Suprapubic skin (tissue), 4 donors: ENCODE measurements around the gene DNMBP. TPM values are rescaled to one million over a fixed set of nuclear protein-coding genes. Genes with fewer than 3 reads are reported as not detected.
"Not testable (repeated sequence)": the region's sequence is repeated elsewhere in the genome, so short reads cannot be mapped to it uniquely, and the experiment has no call there.

Source experiments
- DNase-seq, 2 donors: peaks; one replicate each; pipeline ENCODE4 v3.0.0-alpha.2; 2019; ENCODE audit warnings: low spot score in 2 of 2
- H3K27ac ChIP-seq: fragments of 200-600 bp; sonication (generic); one replicate; pipeline ENCODE4 v1.5.1; 2019
- H3K27me3 ChIP-seq: fragments of 200-600 bp; sonication (generic); one replicate; pipeline ENCODE4 v1.5.1; 2019
- H3K36me3 ChIP-seq: fragments of 200-600 bp; sonication (generic); one replicate; pipeline ENCODE4 v1.5.1; 2019
- H3K4me1 ChIP-seq: fragments of 200-600 bp; sonication (generic); one replicate; pipeline ENCODE4 v1.5.1; 2019
- H3K4me3 ChIP-seq: fragments of 200-600 bp; sonication (generic); one replicate; pipeline ENCODE4 v1.5.1; 2019; ENCODE audit warnings: mild to moderate bottlenecking
- H3K9me3 ChIP-seq: fragments of 200-600 bp; sonication (generic); one replicate; pipeline ENCODE4 v1.5.1; 2019
- EP300 ChIP-seq: sonication (generic); formaldehyde crosslinking; IDR thresholded peaks from one replicate; pipeline ENCODE4 v1.6.1; 2017; ENCODE audit warnings: antibody characterized with exemption
- POLR2A ChIP-seq, 2 donors: fragments of 450-650 bp; IDR thresholded peaks; one replicate each; pipeline ENCODE4 v1.6.1; 2017; ENCODE audit warnings: antibody characterized with exemption in 2 of 2, mild to moderate bottlenecking in 2 of 2, moderate library complexity in 2 of 2
- POLR2AphosphoS5 ChIP-seq, 3 donors: sonication (generic); formaldehyde crosslinking; IDR thresholded peaks; one replicate each; pipeline ENCODE4 v1.6.1; 2017; ENCODE audit warnings: antibody characterized with exemption in 3 of 3
- WGBS: methylation state at CpG from one replicate; pipeline ENCODE4 v1.1.5; 2018; 5-methylcytosine and 5-hydroxymethylcytosine counted together
- total RNA-seq, 4 donors: library from RNA; depleted of rRNA; stranded (reverse); fragments of >200 nt; gene quantifications; one replicate each; pipeline ENCODE4 v1.1.0, GENCODE V29; 2016
- TF ChIP-seq, protein P1 (sequence below), 2 donors: fragments of 200-600 bp in 1 of 2; fragments of 450-650 bp in 1 of 2; sonication (generic) in 1 of 2; IDR thresholded peaks; one replicate each; pipeline ENCODE4 v1.5.1; 2016 to 2019; ENCODE audit warnings: antibody characterized with exemption in 2 of 2, mild to moderate bottlenecking in 1 of 2, moderate library complexity in 1 of 2

DNMBP gene
- total RNA-seq, 4 donors from 2014 or later, result 43.4 to 89.6 (median 52.3) TPM

GRCh38 chr10:99895867-99896266 lies 113.9 kb downstream of the DNMBP start:
- no peak overlapping the region for H3K4me3 ChIP-seq
- peaks cover 84% of the 10 kb centered on the region for H3K36me3 ChIP-seq
- no peaks in the 10 kb centered on the region for H3K9me3 ChIP-seq
- no peaks in the 10 kb centered on the region for H3K27me3 ChIP-seq
- DNase-seq, result no peak
- H3K4me1 ChIP-seq, result no peaks in the 10 kb centered on the region
- TF ChIP-seq POLR2A (IDR thresholded peaks at IDR 0.05) (no peak), EP300 (no peak), POLR2AphosphoS5 (IDR thresholded peaks at IDR 0.05) (no peak)
- TF ChIP-seq, protein P1, sequence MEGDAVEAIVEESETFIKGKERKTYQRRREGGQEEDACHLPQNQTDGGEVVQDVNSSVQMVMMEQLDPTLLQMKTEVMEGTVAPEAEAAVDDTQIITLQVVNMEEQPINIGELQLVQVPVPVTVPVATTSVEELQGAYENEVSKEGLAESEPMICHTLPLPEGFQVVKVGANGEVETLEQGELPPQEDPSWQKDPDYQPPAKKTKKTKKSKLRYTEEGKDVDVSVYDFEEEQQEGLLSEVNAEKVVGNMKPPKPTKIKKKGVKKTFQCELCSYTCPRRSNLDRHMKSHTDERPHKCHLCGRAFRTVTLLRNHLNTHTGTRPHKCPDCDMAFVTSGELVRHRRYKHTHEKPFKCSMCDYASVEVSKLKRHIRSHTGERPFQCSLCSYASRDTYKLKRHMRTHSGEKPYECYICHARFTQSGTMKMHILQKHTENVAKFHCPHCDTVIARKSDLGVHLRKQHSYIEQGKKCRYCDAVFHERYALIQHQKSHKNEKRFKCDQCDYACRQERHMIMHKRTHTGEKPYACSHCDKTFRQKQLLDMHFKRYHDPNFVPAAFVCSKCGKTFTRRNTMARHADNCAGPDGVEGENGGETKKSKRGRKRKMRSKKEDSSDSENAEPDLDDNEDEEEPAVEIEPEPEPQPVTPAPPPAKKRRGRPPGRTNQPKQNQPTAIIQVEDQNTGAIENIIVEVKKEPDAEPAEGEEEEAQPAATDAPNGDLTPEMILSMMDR (IDR thresholded peaks at IDR 0.05), result no peak
- 88% methylated on average over 9 of the region's 9 CpGs for WGBS
- H3K27ac ChIP-seq, result no peak overlapping the region

- peaks cover 87% of the 10 kb centered on the region for H3K36me3 ChIP-seq
- H3K27ac ChIP-seq, H3K27me3 ChIP-seq, H3K4me1 ChIP-seq, DNase-seq, H3K4me3 ChIP-seq, H3K9me3 ChIP-seq: not testable (repeated sequence)
- WGBS, result 89% methylated on average over 9 of the region's 9 CpGs
Observed at GRCh38 chr10:99895066-99895465, 114.7 kb downstream of the DNMBP start.

GRCh38 chr10:99894613-99895012 lies 115.1 kb downstream of the DNMBP start:
- H3K27me3 ChIP-seq, result no peaks in the 10 kb centered on the region
- no peaks in the 10 kb centered on the region for H3K4me1 ChIP-seq
- TF ChIP-seq, protein P1 (IDR thresholded peaks at IDR 0.05), result no peak
- TF ChIP-seq POLR2A (IDR thresholded peaks at IDR 0.05), result no peak
- TF ChIP-seq EP300, result no peak
- no peak for TF ChIP-seq POLR2AphosphoS5 (IDR thresholded peaks at IDR 0.05)
- H3K4me3 ChIP-seq, result no peak overlapping the region
- 93% methylated on average over 4 of the region's 4 CpGs for WGBS
- no peaks in the 10 kb centered on the region for H3K9me3 ChIP-seq
- H3K27ac ChIP-seq, result no peak overlapping the region
- H3K36me3 ChIP-seq, result peaks cover 85% of the 10 kb centered on the region
- DNase-seq, result no peak

DNA sequence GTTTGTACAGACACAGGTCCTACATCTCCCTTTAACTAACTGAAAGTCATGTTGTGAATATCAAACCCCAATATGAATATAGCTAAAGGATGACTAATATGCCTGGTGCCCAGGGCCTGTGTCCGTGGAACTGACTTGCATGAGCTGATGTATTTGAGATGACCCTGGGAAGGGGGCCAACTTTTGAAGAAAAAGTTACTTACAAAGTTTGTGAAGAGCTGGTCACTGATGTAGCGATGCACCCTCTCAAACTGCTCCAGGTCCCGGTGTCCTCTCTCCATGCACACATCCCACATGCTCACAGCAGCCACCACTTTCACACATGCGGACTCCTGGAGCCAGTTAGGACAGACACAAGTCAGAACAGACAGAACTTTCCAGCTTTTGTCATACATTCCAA lies 121.1 kb downstream of the DNMBP start:
- no peaks in the 10 kb centered on the region for H3K4me1 ChIP-seq
- H3K36me3 ChIP-seq, result peaks cover 81% of the 10 kb centered on the region
- 78% methylated on average over 4 of the region's 4 CpGs for WGBS
- no peak overlapping the region for H3K4me3 ChIP-seq
- H3K27ac ChIP-seq, result no peak overlapping the region
- H3K9me3 ChIP-seq, result no peaks in the 10 kb centered on the region
- TF ChIP-seq EP300 (no peak), POLR2A (IDR thresholded peaks at IDR 0.05) (no peak)
- TF ChIP-seq, protein P1 (IDR thresholded peaks at IDR 0.05), result no peak
- no peak for DNase-seq
- no peaks in the 10 kb centered on the region for H3K27me3 ChIP-seq

- H3K9me3 ChIP-seq, result no peaks in the 10 kb centered on the region
- H3K36me3 ChIP-seq, result peaks cover 98% of the 10 kb centered on the region
- no peaks in the 10 kb centered on the region for H3K4me1 ChIP-seq
- H3K27ac ChIP-seq, result no peak overlapping the region
- H3K27me3 ChIP-seq, result no peaks in the 10 kb centered on the region
- WGBS, result 84% methylated on average over 2 of the region's 2 CpGs
- DNase-seq, result no peak
- TF ChIP-seq EP300, result no peak
- TF ChIP-seq, protein P1 (IDR thresholded peaks at IDR 0.05), result no peak
- TF ChIP-seq POLR2A (IDR thresholded peaks at IDR 0.05), result no peak
- no peak for TF ChIP-seq POLR2AphosphoS5 (IDR thresholded peaks at IDR 0.05)
- no peak overlapping the region for H3K4me3 ChIP-seq
Observed at GRCh38 chr10:99883523-99883922, 126.2 kb downstream of the DNMBP start.

DNA sequence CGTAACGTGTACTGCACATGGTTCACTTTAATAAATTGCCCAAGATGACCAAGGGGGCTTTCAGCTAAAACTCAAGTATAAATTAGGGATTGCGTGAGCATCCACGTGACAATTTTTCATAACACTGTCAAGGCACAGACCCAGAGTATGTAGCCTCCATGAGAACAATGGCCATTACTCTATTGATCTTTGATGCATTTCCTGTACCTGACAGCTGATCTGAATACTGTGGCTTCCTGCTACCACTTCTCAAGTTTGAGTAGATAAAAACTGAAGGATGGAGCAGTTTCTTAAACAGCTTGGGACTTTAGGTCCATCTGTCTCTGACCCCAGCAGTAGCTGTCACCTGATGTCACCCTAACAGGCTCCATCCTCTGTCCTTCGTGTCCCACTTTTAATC lies 128.4 kb downstream of the DNMBP start:
- H3K4me3 ChIP-seq, result no peak overlapping the region
- 90% methylated on average over 5 of the region's 5 CpGs for WGBS

More for the DNA sequence above, 128.4 kb downstream of the DNMBP start:
- no peak for DNase-seq
- Histone ChIP-seq H3K9me3 (no peaks in the 10 kb centered on the region), H3K4me1 (no peaks in the 10 kb centered on the region), H3K27me3 (no peaks in the 10 kb centered on the region), H3K27ac (no peak overlapping the region), H3K36me3 (peaks cover 98% of the 10 kb centered on the region)
- TF ChIP-seq POLR2AphosphoS5 (IDR thresholded peaks at IDR 0.05) (no peak), EP300 (no peak), POLR2A (IDR thresholded peaks at IDR 0.05) (no peak)
- TF ChIP-seq, protein P1 (IDR thresholded peaks at IDR 0.05), result no peak
